ENCODE measurements around the gene NAP1L4.

The NAP1L4 gene

GRCh38 chr11:2902784-2903671, 89.1 kb downstream of the NAP1L4 start:
- no peak for FAIRE-seq

DNA sequence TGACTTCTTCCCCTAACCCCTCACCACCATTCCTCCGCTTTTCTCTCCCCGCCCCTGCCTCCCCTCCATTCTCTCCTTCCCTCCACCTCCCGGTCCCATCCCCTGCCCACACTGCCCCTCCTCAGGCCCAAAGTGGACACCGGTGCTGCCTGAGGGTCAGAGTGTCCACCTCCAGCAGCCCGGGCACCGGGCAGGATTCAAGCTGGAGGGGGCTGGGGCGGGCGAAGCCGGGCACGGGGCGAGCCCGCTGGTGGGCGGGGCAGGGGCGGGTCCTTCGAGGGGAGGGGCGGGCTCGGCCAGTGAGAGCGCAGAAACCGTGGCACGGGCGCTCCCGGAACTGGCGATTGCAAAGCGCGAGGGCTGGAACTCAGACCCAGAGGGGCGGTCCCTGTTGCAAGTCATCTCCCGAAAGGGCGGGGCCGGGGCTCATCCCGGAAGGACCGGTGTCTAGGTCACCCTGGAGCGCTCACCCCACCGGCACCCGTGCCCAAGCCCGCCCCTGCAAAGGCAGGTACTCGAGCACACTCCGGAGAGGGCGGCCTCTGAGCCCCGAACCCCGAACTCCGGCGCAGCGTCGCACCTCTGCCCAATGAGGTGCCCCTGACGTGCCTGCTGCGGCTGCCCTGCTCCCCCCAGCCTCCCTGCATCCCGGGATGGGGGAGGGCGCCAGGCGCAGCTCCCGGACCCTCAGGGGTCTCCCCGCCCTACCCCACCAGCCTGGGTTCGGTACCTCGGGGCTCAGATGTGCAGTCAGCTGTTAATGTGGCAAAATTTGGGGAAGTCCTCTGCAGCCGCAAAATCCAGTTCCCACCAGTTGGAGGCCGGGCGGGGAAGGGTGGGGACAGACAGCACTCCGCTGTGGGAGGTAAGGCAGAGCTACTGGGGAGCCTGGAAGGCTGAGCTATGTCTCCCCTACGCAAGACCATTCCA, 90.0 kb downstream of the NAP1L4 start:
- no peak for FAIRE-seq

- no peak for FAIRE-seq
These were observed 90.8 kb downstream of the NAP1L4 start for GRCh38 chr11:2901196-2901796.

DNA sequence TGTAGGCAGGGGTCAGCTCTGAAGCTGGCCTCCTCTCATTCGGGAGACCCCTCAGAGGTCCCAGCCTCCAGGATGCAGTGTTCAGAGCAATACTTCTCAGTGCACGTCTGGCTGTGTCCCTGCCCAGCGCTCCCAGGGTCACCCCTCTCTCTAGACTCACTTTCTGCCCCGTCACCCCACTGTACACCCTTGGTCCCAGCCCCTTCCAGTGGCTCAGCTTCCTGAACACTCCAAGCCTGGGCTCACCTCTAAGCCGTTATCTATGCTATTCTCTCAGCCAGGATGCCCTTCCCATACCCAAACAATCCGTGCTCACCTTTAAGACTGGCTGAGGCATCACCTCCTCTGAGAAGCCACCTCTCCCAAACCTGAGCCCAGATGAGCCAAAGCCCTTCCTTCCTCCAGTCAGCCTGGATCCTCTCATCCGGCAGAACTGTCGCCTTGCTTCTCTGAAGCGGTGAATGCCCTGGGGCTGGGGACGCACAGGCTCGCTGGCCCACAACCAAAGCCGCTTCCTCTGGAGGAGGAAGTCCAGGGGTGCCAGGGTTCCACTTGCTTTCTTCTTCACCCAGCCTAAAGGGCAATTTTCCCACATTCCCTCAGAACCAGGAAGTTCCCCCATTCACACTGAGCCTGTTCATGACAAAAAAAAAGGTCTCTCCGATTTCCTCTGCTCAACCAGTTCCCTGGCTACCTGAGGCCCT, 92.9 kb downstream of the NAP1L4 start:
- FAIRE-seq, result no peak

- FAIRE-seq, result no peak
These were observed 93.6 kb downstream of the NAP1L4 start for GRCh38 chr11:2898366-2899079.

- FAIRE-seq, result no peak
These were observed 95.1 kb downstream of the NAP1L4 start for GRCh38 chr11:2897048-2897447.

DNA sequence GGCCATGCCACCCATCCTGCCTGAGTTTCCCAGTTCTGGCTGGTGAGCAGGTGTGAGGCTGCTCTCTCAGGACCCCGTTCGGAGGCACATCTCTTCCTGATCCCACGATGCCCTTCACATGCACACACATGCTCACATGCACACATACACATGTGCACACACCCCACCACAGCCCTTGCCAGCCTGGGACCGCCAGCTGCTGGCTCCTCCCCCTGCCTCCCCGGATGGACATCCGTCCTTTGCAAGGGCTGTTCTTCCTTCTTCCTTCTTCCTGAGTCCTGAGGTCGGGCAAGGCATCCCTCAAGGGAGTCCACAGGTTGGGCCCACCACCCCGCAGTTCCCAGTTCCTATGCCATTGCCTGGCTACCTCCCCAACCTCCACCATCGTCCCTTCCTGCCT, 96.1 kb downstream of the NAP1L4 start:
- no peak for FAIRE-seq
